Esophagus squamous epithelium (tissue), 5 donors: Measurements from ENCODE around the gene FAM90A1. TPM values are rescaled to one million over a fixed set of nuclear protein-coding genes. Genes with fewer than 3 reads are reported as not detected.
"Not testable (repeated sequence)": the region's sequence is repeated elsewhere in the genome, so short reads cannot be mapped to it uniquely, and the experiment has no call there.

Experiments
- DNase-seq: peaks from one replicate; lab custom pipeline; 2025; lab: John Stamatoyannopoulos, UW
- H3K27ac ChIP-seq, 4 donors: fragments of 200-600 bp; sonication (generic); one replicate each; pipeline ENCODE4 v1.5.1; 2016 to 2019; ENCODE audit warnings: mild to moderate bottlenecking in 1 of 4
- H3K27me3 ChIP-seq, 4 donors: fragments of 200-600 bp; sonication (generic); 1 replicate in 3 of 4; 2 replicates in 1 of 4; pipeline versions ENCODE4 v1.5.1 to v1.6.0; 2017 to 2021; ENCODE audit warnings: antibody characterized with exemption in 1 of 4
- H3K36me3 ChIP-seq, 3 donors: fragments of 200-600 bp; sonication (generic); one replicate each; pipeline ENCODE4 v1.5.1; 2016 to 2019
- H3K4me1 ChIP-seq, 3 donors: fragments of 200-600 bp; sonication (generic); one replicate each; pipeline ENCODE4 v1.5.1; 2017 to 2019
- H3K4me3 ChIP-seq, 4 donors: fragments of 200-600 bp; sonication (generic); 1 replicate in 3 of 4; 2 replicates in 1 of 4; pipeline ENCODE4 v1.5.1; 2016 to 2019; ENCODE audit warnings: mild to moderate bottlenecking in 2 of 4, moderate library complexity in 1 of 4
- H3K9me3 ChIP-seq, 3 donors: fragments of 200-600 bp; sonication (generic); one replicate each; pipeline ENCODE4 v1.5.1; 2016 to 2019
- POLR2A ChIP-seq, 4 donors: fragments of 450-650 bp; IDR thresholded peaks; one replicate each; pipeline ENCODE4 v1.6.1; 2017; ENCODE audit warnings: antibody characterized with exemption in 4 of 4, mild to moderate bottlenecking in 4 of 4, moderate library complexity in 3 of 4
- WGBS, 2 donors: methylation state at CpG; one replicate each; pipeline ENCODE4 v1.1.5; 2018; 5-methylcytosine and 5-hydroxymethylcytosine counted together
- intact Hi-C: fragments of 100-400 bp; cut with DNase I; formaldehyde crosslinking; loops from one replicate; pipeline ENCODE4 v1.15.0; 2022
- total RNA-seq, 4 donors: library from RNA; depleted of rRNA; stranded (reverse); fragments of >200 nt; gene quantifications; one replicate each; pipeline ENCODE4 v1.1.0, GENCODE V29; 2016
- TF ChIP-seq, protein P1 (sequence below), 6 experiments: fragments of 450-650 bp in 4 of 6; fragments of 200-600 bp in 2 of 6; sonication (generic) in 2 of 6; IDR thresholded peaks; one replicate each; pipeline ENCODE4 v1.5.1; 2016 to 2019; ENCODE audit warnings: antibody characterized with exemption in 6 of 6, mild to moderate bottlenecking in 4 of 6, moderate library complexity in 4 of 6
- donor health status: DM: yes; HTN: yes; CAD: no.

The FAM90A1 gene
- total RNA-seq, 4 donors from 2014 or later = 0.18 to 0.64 TPM; not detected in 2

GRCh38 chr12:8218711-8219382 lies 8.6 kb downstream of the FAM90A1 start:
- H3K36me3 ChIP-seq, H3K4me1 ChIP-seq, H3K27ac ChIP-seq, H3K4me3 ChIP-seq, DNase-seq, H3K27me3 ChIP-seq, intact Hi-C loops, H3K9me3 ChIP-seq: not testable (repeated sequence)
- 87% methylated on average over 26 of the region's 26 CpGs for WGBS, 2 donors

GRCh38 chr12:8197685-8198308 lies 29.6 kb downstream of the FAM90A1 start:
- H3K9me3 ChIP-seq, H3K27me3 ChIP-seq, H3K4me3 ChIP-seq, H3K27ac ChIP-seq, H3K4me1 ChIP-seq, intact Hi-C loops, DNase-seq: not testable (repeated sequence)
- 80 to 100% methylated on average over 1 of the region's 1 CpG for WGBS, 2 donors
- peaks cover 0 to 10% (median 0%) of the 10 kb centered on the region in 3 donors for H3K36me3 ChIP-seq

GRCh38 chr12:8188088-8188487 lies 39.3 kb downstream of the FAM90A1 start:
- H3K9me3 ChIP-seq, intact Hi-C loops: not testable (repeated sequence)
- 54% methylated on average over 2 of the region's 2 CpGs; no CpG with 5 or more reads in 1 of the 2 donors for WGBS, 2 donors

GRCh38 chr12:8184206-8184605 lies 43.2 kb downstream of the FAM90A1 start:
- no CpG with 5 or more reads among the region's 28 CpGs for WGBS, 2 donors
- intact Hi-C loops, H3K36me3 ChIP-seq, DNase-seq, H3K9me3 ChIP-seq, H3K4me3 ChIP-seq, H3K27me3 ChIP-seq, H3K27ac ChIP-seq: not testable (repeated sequence)
- peaks cover 0 to 15% (median 0%) of the 10 kb centered on the region in 3 donors for H3K4me1 ChIP-seq

More at GRCh38 chr12:8188088-8188487, 39.3 kb downstream of the FAM90A1 start:
- not testable (repeated sequence) for H3K27me3 ChIP-seq, H3K4me3 ChIP-seq, H3K27ac ChIP-seq, H3K36me3 ChIP-seq, H3K4me1 ChIP-seq, DNase-seq

DNA sequence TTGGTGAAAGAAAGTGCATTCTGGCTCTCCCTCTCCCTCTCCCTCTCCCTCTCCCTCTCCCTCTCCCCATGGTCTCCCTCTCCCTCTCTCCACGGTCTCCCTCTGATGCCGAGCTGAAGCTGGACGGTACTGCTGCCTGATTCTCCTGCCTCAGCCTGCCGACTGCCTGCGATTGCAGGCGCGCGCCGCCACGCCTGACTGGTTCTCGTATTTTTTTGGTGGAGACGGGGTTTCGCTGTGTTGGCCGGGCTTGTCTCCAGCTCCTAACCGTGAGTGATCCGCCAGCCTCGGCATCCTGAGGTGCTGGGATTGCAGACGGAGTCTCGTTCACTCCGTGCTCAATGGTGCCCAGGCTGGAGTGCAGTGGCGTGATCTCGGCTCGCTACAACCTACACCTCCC lies 44.1 kb downstream of the FAM90A1 start:
- 100% methylated on average over 2 to 5 of the region's 23 CpGs for WGBS, 2 donors
- H3K4me3 ChIP-seq, intact Hi-C loops, DNase-seq, H3K36me3 ChIP-seq, H3K9me3 ChIP-seq, H3K27me3 ChIP-seq, H3K27ac ChIP-seq: not testable (repeated sequence)
- H3K4me1 ChIP-seq = peaks cover 0 to 15% (median 0%) of the 10 kb centered on the region in 3 donors

DNA sequence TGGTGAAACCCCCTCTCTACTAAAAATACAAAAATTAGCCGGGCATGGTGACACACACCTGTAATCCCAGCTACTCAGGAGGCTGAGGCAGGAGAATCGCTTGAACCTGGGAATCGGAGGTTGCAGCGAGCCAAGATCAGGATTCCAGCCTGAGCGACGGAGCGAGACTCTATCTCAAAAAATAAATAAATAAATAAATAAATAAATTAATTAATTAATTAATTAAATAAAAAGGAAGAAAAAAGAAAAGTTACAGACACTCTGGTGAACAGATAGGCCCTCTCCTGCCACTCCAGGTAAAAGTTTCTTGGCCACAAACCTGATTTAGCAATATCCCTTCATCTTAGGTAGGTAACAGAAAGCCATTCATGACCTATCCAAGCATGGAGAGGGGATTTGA lies 44.5 kb downstream of the FAM90A1 start:
- H3K4me3 ChIP-seq, DNase-seq, intact Hi-C loops, H3K27ac ChIP-seq, H3K9me3 ChIP-seq, H3K27me3 ChIP-seq, H3K36me3 ChIP-seq: not testable (repeated sequence)
- peaks cover 0 to 15% (median 0%) of the 10 kb centered on the region in 3 donors for H3K4me1 ChIP-seq
- 97 to 98% methylated on average over 7 of the region's 7 CpGs for WGBS, 2 donors

- intact Hi-C loops, H3K27me3 ChIP-seq, DNase-seq, H3K9me3 ChIP-seq, H3K4me3 ChIP-seq, H3K36me3 ChIP-seq, H3K27ac ChIP-seq: not testable (repeated sequence)
- peaks cover 0 to 15% (median 0%) of the 10 kb centered on the region in 3 donors for H3K4me1 ChIP-seq
Measured at GRCh38 chr12:8181271-8181670, 46.1 kb downstream of the FAM90A1 start.

- DNase-seq = peak; percentile 0
- TF ChIP-seq, protein P1, sequence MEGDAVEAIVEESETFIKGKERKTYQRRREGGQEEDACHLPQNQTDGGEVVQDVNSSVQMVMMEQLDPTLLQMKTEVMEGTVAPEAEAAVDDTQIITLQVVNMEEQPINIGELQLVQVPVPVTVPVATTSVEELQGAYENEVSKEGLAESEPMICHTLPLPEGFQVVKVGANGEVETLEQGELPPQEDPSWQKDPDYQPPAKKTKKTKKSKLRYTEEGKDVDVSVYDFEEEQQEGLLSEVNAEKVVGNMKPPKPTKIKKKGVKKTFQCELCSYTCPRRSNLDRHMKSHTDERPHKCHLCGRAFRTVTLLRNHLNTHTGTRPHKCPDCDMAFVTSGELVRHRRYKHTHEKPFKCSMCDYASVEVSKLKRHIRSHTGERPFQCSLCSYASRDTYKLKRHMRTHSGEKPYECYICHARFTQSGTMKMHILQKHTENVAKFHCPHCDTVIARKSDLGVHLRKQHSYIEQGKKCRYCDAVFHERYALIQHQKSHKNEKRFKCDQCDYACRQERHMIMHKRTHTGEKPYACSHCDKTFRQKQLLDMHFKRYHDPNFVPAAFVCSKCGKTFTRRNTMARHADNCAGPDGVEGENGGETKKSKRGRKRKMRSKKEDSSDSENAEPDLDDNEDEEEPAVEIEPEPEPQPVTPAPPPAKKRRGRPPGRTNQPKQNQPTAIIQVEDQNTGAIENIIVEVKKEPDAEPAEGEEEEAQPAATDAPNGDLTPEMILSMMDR (IDR thresholded peaks at IDR 0.05) = peak in 4 of 6 experiments; percentile 29 to 59 (median 46)
- TF ChIP-seq POLR2A (IDR thresholded peaks at IDR 0.05) = peak in 1 of 4 donors; percentile 36
Measured at GRCh38 chr12:8179989-8180585, 47.3 kb downstream of the FAM90A1 start.

GRCh38 chr12:8172911-8173310 lies 54.5 kb downstream of the FAM90A1 start:
- H3K27ac ChIP-seq, H3K4me1 ChIP-seq, intact Hi-C loops, H3K4me3 ChIP-seq, H3K9me3 ChIP-seq, H3K27me3 ChIP-seq, DNase-seq, H3K36me3 ChIP-seq: not testable (repeated sequence)
- WGBS, 2 donors = 97 to 100% methylated on average over 2 of the region's 2 CpGs

More at GRCh38 chr12:8179989-8180585, 47.3 kb downstream of the FAM90A1 start:
- H3K9me3 ChIP-seq, H3K27me3 ChIP-seq, intact Hi-C loops, H3K36me3 ChIP-seq: not testable (repeated sequence)
- H3K4me1 ChIP-seq = peaks cover 0 to 15% (median 0%) of the 10 kb centered on the region in 3 donors
- peak overlapping the region; percentile 80 to 94 (median 86) for H3K27ac ChIP-seq
- WGBS, 2 donors = no CpG with 5 or more reads among the region's 43 CpGs
- H3K4me3 ChIP-seq = peak overlapping the region; percentile 69 to 86 (median 76)
